SH-SY5Y (cell line): ENCODE data around the gene STEAP1B.

Experiments used
- GATA2 ChIP-seq: IDR thresholded peaks from 2 replicates; pipeline ENCODE4 v1.6.1; 2011; ENCODE audit warnings: mild to moderate bottlenecking, low read depth, low read length
- GATA3 ChIP-seq: IDR thresholded peaks from 2 replicates; pipeline ENCODE4 v1.6.1; 2011; ENCODE audit warnings: low read depth, mild to moderate bottlenecking, low read length, moderate library complexity

GRCh38 chr7:22464299-22464698 is 35.7 kb downstream of the STEAP1B start:
- TF ChIP-seq GATA3: no peak
- no peak for TF ChIP-seq GATA2
